Tibial nerve (tissue), 3 donors: ENCODE data around the gene SNRNP48.

Experiments
- POLR2A ChIP-seq, 2 donors: fragments of 450-650 bp; IDR thresholded peaks; one replicate each; pipeline ENCODE4 v1.6.1; 2017; ENCODE audit warnings: antibody characterized with exemption in 2 of 2, mild to moderate bottlenecking in 2 of 2, moderate library complexity in 2 of 2
- TF ChIP-seq, protein P1 (sequence below), 5 experiments: fragments of 200-600 bp in 3 of 5; fragments of 450-650 bp in 2 of 5; sonication (generic) in 3 of 5; IDR thresholded peaks; one replicate each; pipeline ENCODE4 v1.5.1; 2016 to 2019; ENCODE audit warnings: antibody characterized with exemption in 5 of 5, mild to moderate bottlenecking in 3 of 5, moderate library complexity in 2 of 5

DNA sequence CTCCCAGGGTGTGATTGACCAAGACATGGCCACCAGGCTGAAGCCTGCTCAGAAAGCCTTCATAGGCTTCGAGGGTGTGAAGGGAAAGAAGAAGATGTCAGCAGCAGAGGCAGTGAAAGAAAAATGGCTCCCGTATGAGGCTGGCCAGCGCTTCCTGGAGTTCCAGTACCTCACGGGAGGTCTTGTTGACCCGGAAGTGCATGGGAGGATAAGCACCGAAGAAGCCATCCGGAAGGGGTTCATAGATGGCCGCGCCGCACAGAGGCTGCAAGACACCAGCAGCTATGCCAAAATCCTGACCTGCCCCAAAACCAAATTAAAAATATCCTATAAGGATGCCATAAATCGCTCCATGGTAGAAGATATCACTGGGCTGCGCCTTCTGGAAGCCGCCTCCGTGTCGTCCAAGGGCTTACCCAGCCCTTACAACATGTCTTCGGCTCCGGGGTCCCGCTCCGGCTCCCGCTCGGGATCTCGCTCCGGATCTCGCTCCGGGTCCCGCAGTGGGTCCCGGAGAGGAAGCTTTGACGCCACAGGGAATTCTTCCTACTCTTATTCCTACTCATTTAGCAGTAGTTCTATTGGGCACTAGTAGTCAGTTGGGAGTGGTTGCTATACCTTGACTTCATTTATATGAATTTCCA, 4.6 kb upstream of the SNRNP48 start:
- no peak for TF ChIP-seq POLR2A (IDR thresholded peaks at IDR 0.05)
- TF ChIP-seq, protein P1, sequence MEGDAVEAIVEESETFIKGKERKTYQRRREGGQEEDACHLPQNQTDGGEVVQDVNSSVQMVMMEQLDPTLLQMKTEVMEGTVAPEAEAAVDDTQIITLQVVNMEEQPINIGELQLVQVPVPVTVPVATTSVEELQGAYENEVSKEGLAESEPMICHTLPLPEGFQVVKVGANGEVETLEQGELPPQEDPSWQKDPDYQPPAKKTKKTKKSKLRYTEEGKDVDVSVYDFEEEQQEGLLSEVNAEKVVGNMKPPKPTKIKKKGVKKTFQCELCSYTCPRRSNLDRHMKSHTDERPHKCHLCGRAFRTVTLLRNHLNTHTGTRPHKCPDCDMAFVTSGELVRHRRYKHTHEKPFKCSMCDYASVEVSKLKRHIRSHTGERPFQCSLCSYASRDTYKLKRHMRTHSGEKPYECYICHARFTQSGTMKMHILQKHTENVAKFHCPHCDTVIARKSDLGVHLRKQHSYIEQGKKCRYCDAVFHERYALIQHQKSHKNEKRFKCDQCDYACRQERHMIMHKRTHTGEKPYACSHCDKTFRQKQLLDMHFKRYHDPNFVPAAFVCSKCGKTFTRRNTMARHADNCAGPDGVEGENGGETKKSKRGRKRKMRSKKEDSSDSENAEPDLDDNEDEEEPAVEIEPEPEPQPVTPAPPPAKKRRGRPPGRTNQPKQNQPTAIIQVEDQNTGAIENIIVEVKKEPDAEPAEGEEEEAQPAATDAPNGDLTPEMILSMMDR (IDR thresholded peaks at IDR 0.05): no peak
